Tibial nerve (tissue), 4 donors: Measurements from ENCODE around the gene JOSD2. TPM values are rescaled to one million over a fixed set of nuclear protein-coding genes. Genes with fewer than 3 reads are reported as not detected.

Experiments
- DNase-seq, 2 donors: peaks; one replicate each; pipeline ENCODE4 v3.0.0-alpha.2; 2019; ENCODE audit warnings: low spot score in 2 of 2
- H3K27ac ChIP-seq, 4 donors: fragments of 200-600 bp; sonication (generic) in 3 of 4; one replicate each; pipeline ENCODE4 v1.5.1; 2017 to 2019; ENCODE audit warnings: mild to moderate bottlenecking in 1 of 4
- H3K27me3 ChIP-seq, 2 donors: fragments of 200-600 bp; sonication (generic) in 1 of 2; one replicate each; pipeline versions ENCODE4 v1.5.1 to v1.6.0; 2017 to 2019
- H3K36me3 ChIP-seq, 3 donors: fragments of 200-600 bp; sonication (generic); one replicate each; pipeline ENCODE4 v1.5.1; 2018 to 2019
- H3K4me1 ChIP-seq, 4 donors: fragments of 200-600 bp; sonication (generic) in 3 of 4; one replicate each; pipeline ENCODE4 v1.5.1; 2017 to 2019
- H3K4me3 ChIP-seq, 4 donors: fragments of 200-600 bp; sonication (generic) in 3 of 4; one replicate each; pipeline ENCODE4 v1.5.1; 2017 to 2019; ENCODE audit warnings: mild to moderate bottlenecking in 1 of 4, moderate library complexity in 1 of 4
- H3K9me3 ChIP-seq, 4 donors: fragments of 200-600 bp; sonication (generic) in 3 of 4; one replicate each; pipeline ENCODE4 v1.5.1; 2017 to 2019
- EP300 ChIP-seq, 2 donors: sonication (generic); formaldehyde crosslinking; IDR thresholded peaks; one replicate each; pipeline ENCODE4 v1.6.1; 2017; ENCODE audit warnings: antibody characterized with exemption in 2 of 2, mild to moderate bottlenecking in 1 of 2
- POLR2A ChIP-seq, 2 donors: fragments of 450-650 bp; IDR thresholded peaks; one replicate each; pipeline ENCODE4 v1.6.1; 2017; ENCODE audit warnings: antibody characterized with exemption in 2 of 2, mild to moderate bottlenecking in 2 of 2, moderate library complexity in 2 of 2
- WGBS, 2 donors: methylation state at CpG; one replicate each; pipeline ENCODE4 v1.1.5; 2018; 5-methylcytosine and 5-hydroxymethylcytosine counted together
- total RNA-seq, 4 donors: library from RNA; depleted of rRNA; stranded (reverse); fragments of >200 nt; gene quantifications; one replicate each; pipeline ENCODE4 v1.1.0, GENCODE V29; 2016
- TF ChIP-seq, protein P1 (sequence below), 5 experiments: fragments of 200-600 bp in 3 of 5; fragments of 450-650 bp in 2 of 5; sonication (generic) in 3 of 5; IDR thresholded peaks; one replicate each; pipeline ENCODE4 v1.5.1; 2016 to 2019; ENCODE audit warnings: antibody characterized with exemption in 5 of 5, mild to moderate bottlenecking in 3 of 5, moderate library complexity in 2 of 5

Gene JOSD2, protein sequence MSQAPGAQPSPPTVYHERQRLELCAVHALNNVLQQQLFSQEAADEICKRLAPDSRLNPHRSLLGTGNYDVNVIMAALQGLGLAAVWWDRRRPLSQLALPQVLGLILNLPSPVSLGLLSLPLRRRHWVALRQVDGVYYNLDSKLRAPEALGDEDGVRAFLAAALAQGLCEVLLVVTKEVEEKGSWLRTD
- 10 to 100 TPM; 32.3 to 52.2 (median 38.8) TPM for total RNA-seq

DNA sequence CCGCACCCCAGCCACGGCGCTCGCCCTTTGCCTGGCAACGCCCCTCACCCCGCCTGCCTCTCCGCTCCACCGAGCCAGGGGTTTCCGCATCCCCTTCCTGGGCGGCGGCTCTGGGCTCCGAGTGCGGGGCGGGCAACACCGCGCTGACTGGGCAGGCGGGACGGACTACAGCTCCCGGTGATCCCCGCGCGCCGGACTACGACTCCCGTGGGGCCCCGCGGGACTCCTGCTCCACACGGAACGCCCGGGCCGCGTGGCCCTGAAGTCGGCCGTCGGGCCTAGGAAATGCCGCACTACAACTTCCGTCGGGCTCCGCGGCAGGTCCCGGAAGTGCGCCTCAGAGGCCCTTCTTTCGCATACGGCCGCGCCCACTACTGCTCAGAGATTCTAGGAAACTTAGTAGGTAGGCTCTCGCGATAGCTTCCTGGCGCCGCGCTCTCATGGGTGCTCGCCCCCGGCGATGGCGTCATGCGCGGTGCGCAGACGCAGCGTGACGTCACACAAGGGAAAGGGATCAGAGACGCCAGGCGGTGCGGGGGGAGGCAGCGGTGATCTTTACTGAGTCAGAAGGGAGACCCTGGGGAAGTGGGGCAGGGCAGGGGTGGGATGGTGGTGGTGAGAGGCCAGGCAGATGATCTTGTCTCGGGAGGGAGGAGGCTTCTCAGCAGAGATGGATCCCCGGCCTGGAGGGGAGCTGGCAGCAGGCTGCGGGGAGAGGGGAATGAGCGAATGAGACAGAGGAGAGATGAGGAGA is at the start of gene JOSD2:
TSS of gene JOSD2 (minus strand) at position 123 of the 754 bp plus-strand sequence. CDS start 760 bp downstream, outside the sequence.
- H3K27ac ChIP-seq: peak within 1 kb of the TSS; percentile 49 to 92 (median 88)
- TF ChIP-seq EP300 (IDR thresholded peaks at IDR 0.05): peak; percentile 93 to 97
- TF ChIP-seq, protein P1, sequence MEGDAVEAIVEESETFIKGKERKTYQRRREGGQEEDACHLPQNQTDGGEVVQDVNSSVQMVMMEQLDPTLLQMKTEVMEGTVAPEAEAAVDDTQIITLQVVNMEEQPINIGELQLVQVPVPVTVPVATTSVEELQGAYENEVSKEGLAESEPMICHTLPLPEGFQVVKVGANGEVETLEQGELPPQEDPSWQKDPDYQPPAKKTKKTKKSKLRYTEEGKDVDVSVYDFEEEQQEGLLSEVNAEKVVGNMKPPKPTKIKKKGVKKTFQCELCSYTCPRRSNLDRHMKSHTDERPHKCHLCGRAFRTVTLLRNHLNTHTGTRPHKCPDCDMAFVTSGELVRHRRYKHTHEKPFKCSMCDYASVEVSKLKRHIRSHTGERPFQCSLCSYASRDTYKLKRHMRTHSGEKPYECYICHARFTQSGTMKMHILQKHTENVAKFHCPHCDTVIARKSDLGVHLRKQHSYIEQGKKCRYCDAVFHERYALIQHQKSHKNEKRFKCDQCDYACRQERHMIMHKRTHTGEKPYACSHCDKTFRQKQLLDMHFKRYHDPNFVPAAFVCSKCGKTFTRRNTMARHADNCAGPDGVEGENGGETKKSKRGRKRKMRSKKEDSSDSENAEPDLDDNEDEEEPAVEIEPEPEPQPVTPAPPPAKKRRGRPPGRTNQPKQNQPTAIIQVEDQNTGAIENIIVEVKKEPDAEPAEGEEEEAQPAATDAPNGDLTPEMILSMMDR (IDR thresholded peaks at IDR 0.05): peak in 2 of 5 experiments; percentile 22 to 54
- TF ChIP-seq POLR2A (IDR thresholded peaks at IDR 0.05): peak; percentile 12 to 57
- peak within 1 kb of the TSS; percentile 60 to 92 (median 75) for H3K4me3 ChIP-seq
- H3K36me3 ChIP-seq: peaks cover 0 to 10% (median 0%) of the 10 kb centered on the region in 3 donors
- H3K4me1 ChIP-seq: peaks cover 0 to 34% (median 10%) of the 10 kb centered on the region in 4 donors
- H3K9me3 ChIP-seq: no peaks in the 10 kb centered on the region
- H3K27me3 ChIP-seq: no peaks in the 10 kb centered on the region
- peak; percentile 97 to 98 for DNase-seq
- WGBS, 2 donors: 1 to 2% methylated on average over 51 to 69 of the region's 69 CpGs

DNA sequence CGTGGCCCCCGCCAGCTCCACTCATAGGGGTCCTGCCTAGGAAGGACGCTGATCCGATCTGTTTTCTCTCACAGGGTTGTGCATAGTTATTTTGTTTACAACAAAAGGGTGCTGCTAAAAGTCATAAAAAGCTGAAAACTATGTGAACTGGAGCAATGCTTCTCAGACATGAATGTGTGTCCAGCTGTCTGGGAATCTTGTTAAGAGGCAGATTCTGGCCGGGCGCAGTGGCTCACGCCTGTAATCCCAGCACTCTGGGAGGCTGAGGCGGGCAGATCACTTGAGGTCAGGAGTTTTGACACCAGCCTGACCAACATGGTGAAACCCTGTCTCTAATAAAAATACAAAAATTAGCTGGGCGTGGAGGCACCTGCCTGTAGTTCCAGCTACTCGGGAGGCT is 48.6 kb upstream of the JOSD2 start:
- H3K4me1 ChIP-seq: peaks cover 0 to 14% (median 3%) of the 10 kb centered on the region in 4 donors
- TF ChIP-seq EP300 (IDR thresholded peaks at IDR 0.05): no peak
- TF ChIP-seq POLR2A (IDR thresholded peaks at IDR 0.05): no peak
- TF ChIP-seq, protein P1 (IDR thresholded peaks at IDR 0.05): no peak
- no peak overlapping the region for H3K4me3 ChIP-seq
- no peak for DNase-seq
- H3K9me3 ChIP-seq: no peaks in the 10 kb centered on the region
- H3K36me3 ChIP-seq: no peaks in the 10 kb centered on the region
- WGBS, 2 donors: 61 to 64% methylated on average over 10 of the region's 10 CpGs
- peaks cover 0 to 70% of the 10 kb centered on the region in 2 donors for H3K27me3 ChIP-seq
- H3K27ac ChIP-seq: no peak overlapping the region

GRCh38 chr19:50558449-50558848 is 47.5 kb upstream of the JOSD2 start:
- H3K36me3 ChIP-seq: no peaks in the 10 kb centered on the region
- TF ChIP-seq, protein P1 (IDR thresholded peaks at IDR 0.05): no peak
- TF ChIP-seq POLR2A (IDR thresholded peaks at IDR 0.05) (no peak), EP300 (IDR thresholded peaks at IDR 0.05) (no peak)
- peaks cover 0 to 70% of the 10 kb centered on the region in 2 donors for H3K27me3 ChIP-seq
- no peak overlapping the region for H3K4me3 ChIP-seq
- no peaks in the 10 kb centered on the region for H3K9me3 ChIP-seq
- no peak overlapping the region for H3K27ac ChIP-seq
- 89 to 93% methylated on average over 13 of the region's 13 CpGs for WGBS, 2 donors
- H3K4me1 ChIP-seq: peaks cover 0 to 14% (median 3%) of the 10 kb centered on the region in 4 donors
- no peak for DNase-seq

DNA sequence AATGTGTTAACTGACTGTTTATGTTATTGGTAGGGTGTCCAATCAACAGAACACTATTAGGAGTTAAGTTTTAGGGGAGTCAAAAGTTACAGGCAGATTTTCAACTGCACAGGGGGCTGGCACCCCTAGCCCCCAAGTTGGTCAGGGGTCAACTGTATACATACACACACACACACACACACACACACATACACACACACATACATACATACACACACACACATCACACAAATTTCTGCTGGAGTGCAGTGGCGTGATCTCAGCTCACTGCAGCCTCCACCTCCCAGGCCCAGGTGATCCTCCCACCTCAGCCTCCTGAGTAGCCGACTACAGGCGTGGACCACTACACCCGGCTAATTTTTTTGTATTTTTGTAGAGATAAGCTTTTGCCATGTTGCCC is 47.0 kb upstream of the JOSD2 start:
- 88 to 99% methylated on average over 4 of the region's 4 CpGs for WGBS, 2 donors
- Histone ChIP-seq H3K27me3 (peaks cover 0 to 74% of the 10 kb centered on the region in 2 donors), H3K4me3 (no peak overlapping the region), H3K9me3 (no peaks in the 10 kb centered on the region), H3K36me3 (no peaks in the 10 kb centered on the region), H3K27ac (no peak overlapping the region), H3K4me1 (peaks cover 0 to 14% (median 3%) of the 10 kb centered on the region in 4 donors)
- DNase-seq: no peak
- TF ChIP-seq POLR2A (IDR thresholded peaks at IDR 0.05) (no peak), EP300 (IDR thresholded peaks at IDR 0.05) (no peak)
- TF ChIP-seq, protein P1 (IDR thresholded peaks at IDR 0.05): no peak
